MG63 (cell line): ENCODE data around the gene HSD17B1. TPM values are rescaled to one million over a fixed set of nuclear protein-coding genes. Genes with fewer than 3 reads are reported as not detected.
A peak's percentile ranks its signal among the peaks of the same experiment; 100 is the strongest.

Experiments used
- DNase-seq: peaks from one replicate; pipeline ENCODE4 v3.0.0-alpha.2; 2020
- H3K27me3 ChIP-seq: fragments of 250-450 bp; sonication (Bioruptor Pico); 2 replicates; pipeline ENCODE4 v1.5.1; 2020; ENCODE audit warnings: mild to moderate bottlenecking, moderate library complexity
- H3K36me3 ChIP-seq: fragments of 250-450 bp; sonication (Bioruptor Pico); 2 replicates; pipeline ENCODE4 v1.5.1; 2020; ENCODE audit warnings: mild to moderate bottlenecking, moderate library complexity
- H3K4me3 ChIP-seq: fragments of 250-450 bp; sonication (Bioruptor Pico); 2 replicates; pipeline ENCODE4 v1.5.1; 2020; ENCODE audit warnings: mild to moderate bottlenecking, moderate library complexity
- H3K9me3 ChIP-seq: fragments of 250-450 bp; sonication (Bioruptor Pico); 2 replicates; pipeline ENCODE4 v1.5.1; 2020; ENCODE audit warnings: mild to moderate bottlenecking, moderate library complexity
- total RNA-seq: library from RNA; depleted of rRNA; stranded (reverse); fragments of >200 nt; shearing (Covaris generic); gene quantifications from 2 replicates; pipeline ENCODE4 v1.2.3, GENCODE V29; 2014; ENCODE audit warnings: low replicate concordance

HSD17B1 gene
- total RNA-seq, 1 experiment from 2014 or later, result 2.8 TPM

- Histone ChIP-seq H3K27me3 (no peaks in the 10 kb centered on the region), H3K9me3 (no peaks in the 10 kb centered on the region), H3K4me3 (no peak overlapping the region), H3K36me3 (peaks cover 35% of the 10 kb centered on the region)
- DNase-seq, result no peak
Observed at GRCh38 chr17:42520540-42520951, 32.2 kb upstream of the HSD17B1 start.

- Histone ChIP-seq H3K36me3 (peaks cover 35% of the 10 kb centered on the region), H3K27me3 (no peaks in the 10 kb centered on the region), H3K9me3 (no peaks in the 10 kb centered on the region), H3K4me3 (no peak overlapping the region)
- no peak for DNase-seq
Observed at GRCh38 chr17:42521036-42521435, 31.7 kb upstream of the HSD17B1 start.

GRCh38 chr17:42521666-42522262 lies 31.0 kb upstream of the HSD17B1 start:
- peaks cover 34% of the 10 kb centered on the region for H3K36me3 ChIP-seq
- no peaks in the 10 kb centered on the region for H3K9me3 ChIP-seq
- no peak for DNase-seq
- H3K27me3 ChIP-seq, result no peaks in the 10 kb centered on the region
- no peak overlapping the region for H3K4me3 ChIP-seq

GRCh38 chr17:42522263-42522790 lies 30.4 kb upstream of the HSD17B1 start:
- no peak for DNase-seq
- Histone ChIP-seq H3K36me3 (peaks cover 29% of the 10 kb centered on the region), H3K27me3 (no peaks in the 10 kb centered on the region), H3K9me3 (no peaks in the 10 kb centered on the region), H3K4me3 (no peak overlapping the region)

GRCh38 chr17:42522798-42523278 lies 29.9 kb upstream of the HSD17B1 start:
- Histone ChIP-seq H3K9me3 (no peaks in the 10 kb centered on the region), H3K36me3 (peaks cover 26% of the 10 kb centered on the region), H3K4me3 (no peak overlapping the region), H3K27me3 (no peaks in the 10 kb centered on the region)
- no peak for DNase-seq

- H3K4me3 ChIP-seq, result no peak overlapping the region
- DNase-seq, result peak; percentile 60
- peaks cover 20% of the 10 kb centered on the region for H3K36me3 ChIP-seq
- H3K9me3 ChIP-seq, result no peaks in the 10 kb centered on the region
- H3K27me3 ChIP-seq, result no peaks in the 10 kb centered on the region
Observed at GRCh38 chr17:42525221-42525620, 27.5 kb upstream of the HSD17B1 start.

- Histone ChIP-seq H3K4me3 (no peak overlapping the region), H3K27me3 (no peaks in the 10 kb centered on the region), H3K36me3 (peaks cover 16% of the 10 kb centered on the region), H3K9me3 (no peaks in the 10 kb centered on the region)
- DNase-seq, result peak; percentile 72
Observed at GRCh38 chr17:42526031-42526444, 26.7 kb upstream of the HSD17B1 start.

GRCh38 chr17:42527932-42528331 lies 24.8 kb upstream of the HSD17B1 start:
- Histone ChIP-seq H3K4me3 (no peak overlapping the region), H3K9me3 (no peaks in the 10 kb centered on the region), H3K36me3 (peaks cover 4% of the 10 kb centered on the region), H3K27me3 (no peaks in the 10 kb centered on the region)
- DNase-seq, result no peak

- Histone ChIP-seq H3K4me3 (no peak overlapping the region), H3K27me3 (no peaks in the 10 kb centered on the region), H3K36me3 (no peaks in the 10 kb centered on the region; the same call in 1 of the 2 replicates), H3K9me3 (no peaks in the 10 kb centered on the region)
- no peak for DNase-seq
Observed at GRCh38 chr17:42529061-42529460, 23.7 kb upstream of the HSD17B1 start.

GRCh38 chr17:42530952-42531454 lies 21.7 kb upstream of the HSD17B1 start:
- Histone ChIP-seq H3K27me3 (no peaks in the 10 kb centered on the region), H3K4me3 (no peak overlapping the region), H3K36me3 (no peaks in the 10 kb centered on the region), H3K9me3 (no peaks in the 10 kb centered on the region)
- no peak for DNase-seq

- Histone ChIP-seq H3K36me3 (no peaks in the 10 kb centered on the region), H3K4me3 (peak overlapping the region; percentile 45), H3K27me3 (no peaks in the 10 kb centered on the region), H3K9me3 (no peaks in the 10 kb centered on the region)
- DNase-seq, result peak; percentile 65
Observed at GRCh38 chr17:42531455-42532354, 21.0 kb upstream of the HSD17B1 start.

GRCh38 chr17:42535155-42536047 lies 17.3 kb upstream of the HSD17B1 start:
- H3K27me3 ChIP-seq, result no peaks in the 10 kb centered on the region
- peak overlapping the region; percentile 64 for H3K4me3 ChIP-seq
- H3K36me3 ChIP-seq, result peaks cover 24% of the 10 kb centered on the region
- no peaks in the 10 kb centered on the region for H3K9me3 ChIP-seq
- no peak for DNase-seq

GRCh38 chr17:42536048-42536371 lies 16.7 kb upstream of the HSD17B1 start, which contains the start of gene NAGLU:
Gene NAGLU, plus strand, starts transcription at chr17:42536241. Its CDS starts 32 bp downstream, at chr17:42536273.
- DNase-seq, result peak; percentile 96
- H3K4me3 ChIP-seq, result peak within 1 kb of the TSS; percentile 64
- H3K36me3 ChIP-seq, result peaks cover 28% of the 10 kb centered on the region
- no peaks in the 10 kb centered on the region for H3K27me3 ChIP-seq
- H3K9me3 ChIP-seq, result no peaks in the 10 kb centered on the region

- H3K4me3 ChIP-seq, result peak overlapping the region; percentile 64
- peak; percentile 92 for DNase-seq
- H3K36me3 ChIP-seq, result peaks cover 33% of the 10 kb centered on the region
- H3K27me3 ChIP-seq, result no peaks in the 10 kb centered on the region
- no peaks in the 10 kb centered on the region for H3K9me3 ChIP-seq
Observed at GRCh38 chr17:42536372-42537155, 16.2 kb upstream of the HSD17B1 start.

- peaks cover 37% of the 10 kb centered on the region for H3K36me3 ChIP-seq
- no peaks in the 10 kb centered on the region for H3K9me3 ChIP-seq
- DNase-seq, result no peak
- H3K27me3 ChIP-seq, result no peaks in the 10 kb centered on the region
- peak overlapping the region; percentile 64 for H3K4me3 ChIP-seq
Observed at GRCh38 chr17:42537156-42537805, 15.4 kb upstream of the HSD17B1 start.
